ENCODE data around the gene YIF1B.
"Not testable (repeated sequence)": the region's sequence is repeated elsewhere in the genome, so short reads cannot be mapped to it uniquely, and the experiment has no call there.

YIF1B gene, protein sequence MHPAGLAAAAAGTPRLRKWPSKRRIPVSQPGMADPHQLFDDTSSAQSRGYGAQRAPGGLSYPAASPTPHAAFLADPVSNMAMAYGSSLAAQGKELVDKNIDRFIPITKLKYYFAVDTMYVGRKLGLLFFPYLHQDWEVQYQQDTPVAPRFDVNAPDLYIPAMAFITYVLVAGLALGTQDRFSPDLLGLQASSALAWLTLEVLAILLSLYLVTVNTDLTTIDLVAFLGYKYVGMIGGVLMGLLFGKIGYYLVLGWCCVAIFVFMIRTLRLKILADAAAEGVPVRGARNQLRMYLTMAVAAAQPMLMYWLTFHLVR

GRCh38 chr19:38315657-38316476 is at the start of gene YIF1B:
TSS of gene YIF1B (minus strand) at chr19:38315947. CDS start at chr19:38315917, 30 bp downstream.
- peak; percentile 98 for DNase-seq

- not testable (repeated sequence) for DNase-seq
Observed at GRCh38 chr19:38362946-38363688, 47.4 kb upstream of the YIF1B start.

- peak; percentile 79 for DNase-seq
Observed at GRCh38 chr19:38362076-38362945, 46.6 kb upstream of the YIF1B start.

GRCh38 chr19:38361633-38362075 is 45.9 kb upstream of the YIF1B start:
- peak; percentile 81 for DNase-seq

DNA sequence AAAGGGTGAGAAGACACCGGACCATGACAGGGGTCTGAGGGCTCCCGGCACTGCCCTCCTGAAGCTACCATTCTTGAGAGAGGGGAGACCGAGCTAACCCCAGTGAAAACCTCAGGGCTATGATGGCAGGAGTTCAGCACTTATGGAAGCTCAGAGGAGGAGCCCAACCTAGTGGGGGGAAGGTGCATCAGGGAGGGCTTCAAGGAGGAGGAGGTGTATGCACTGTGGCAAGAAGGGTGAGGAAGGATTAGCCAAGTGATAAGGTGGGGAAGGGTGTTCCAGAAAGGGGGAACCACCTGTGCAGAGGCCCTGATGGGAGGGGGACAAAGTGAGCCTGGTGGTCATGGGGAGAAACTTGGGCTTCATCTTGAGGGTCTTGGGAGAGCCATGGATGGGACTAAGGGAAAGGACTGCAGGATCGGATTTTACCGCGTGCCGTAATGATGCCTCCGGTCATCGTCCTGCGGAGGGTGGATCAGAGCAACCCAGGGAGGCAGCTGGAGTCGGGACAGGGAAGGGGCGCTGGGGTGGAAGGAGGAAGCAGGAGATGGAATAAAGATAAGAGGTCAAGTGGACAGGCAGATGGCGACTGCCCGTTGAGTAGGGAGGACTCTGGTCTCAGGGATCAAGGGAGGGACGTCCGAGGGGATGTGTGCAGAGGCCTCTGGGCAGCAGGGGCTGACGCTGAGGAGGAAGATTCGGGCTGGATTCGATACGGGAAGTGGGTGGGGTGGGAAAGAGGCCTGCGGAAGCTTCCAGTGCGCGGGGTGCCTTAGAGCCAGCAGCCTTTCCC is 45.3 kb upstream of the YIF1B start:
- peak; percentile 13 for DNase-seq

DNA sequence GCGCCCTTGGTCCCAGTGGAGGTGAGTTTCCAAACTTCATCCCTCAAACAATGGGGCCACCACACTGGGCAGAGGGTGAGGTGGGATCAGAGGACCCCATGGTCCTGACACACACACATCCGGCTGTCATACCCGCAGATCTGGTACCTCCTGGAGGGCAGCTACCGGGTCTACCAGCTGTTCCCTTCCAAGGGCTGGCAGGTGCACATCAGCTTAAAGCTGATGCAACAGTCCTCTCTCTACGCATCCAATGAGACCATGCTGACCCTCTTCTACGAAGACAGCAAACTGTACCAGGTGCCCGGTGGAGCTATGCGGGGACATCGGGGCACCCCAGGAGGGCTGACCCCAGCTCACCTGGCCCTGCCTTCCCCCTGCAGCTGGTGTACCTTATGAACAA is 44.6 kb upstream of the YIF1B start:
- no peak for DNase-seq

GRCh38 chr19:38359242-38360021 is 43.7 kb upstream of the YIF1B start:
- DNase-seq = no peak

DNA sequence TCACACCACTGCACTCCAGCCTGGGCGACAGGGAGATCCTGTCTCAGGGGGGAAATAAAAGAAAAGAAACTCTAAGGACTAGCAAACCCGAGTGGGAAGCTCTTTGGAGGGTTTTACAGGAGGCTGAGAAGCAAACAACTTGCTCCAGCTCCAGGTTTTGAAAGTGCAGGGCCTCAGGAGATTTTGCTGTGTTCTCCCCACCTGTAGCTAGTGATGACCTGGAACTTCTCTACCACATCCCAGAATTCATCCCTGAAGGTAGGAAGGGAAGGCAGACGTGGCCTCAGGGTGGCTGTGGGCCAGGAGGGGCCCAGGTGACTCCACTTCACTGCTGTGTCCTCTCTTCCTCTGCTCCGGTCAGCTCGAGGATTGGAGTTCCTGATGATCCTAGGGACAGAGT is 42.3 kb upstream of the YIF1B start:
- no peak for DNase-seq

- DNase-seq = no peak
Observed at GRCh38 chr19:38355728-38356725, 40.3 kb upstream of the YIF1B start.

GRCh38 chr19:38352611-38353010 is 36.9 kb upstream of the YIF1B start:
- DNase-seq = no peak

- no peak for DNase-seq
Observed at GRCh38 chr19:38351865-38352395, 36.2 kb upstream of the YIF1B start.

DNA sequence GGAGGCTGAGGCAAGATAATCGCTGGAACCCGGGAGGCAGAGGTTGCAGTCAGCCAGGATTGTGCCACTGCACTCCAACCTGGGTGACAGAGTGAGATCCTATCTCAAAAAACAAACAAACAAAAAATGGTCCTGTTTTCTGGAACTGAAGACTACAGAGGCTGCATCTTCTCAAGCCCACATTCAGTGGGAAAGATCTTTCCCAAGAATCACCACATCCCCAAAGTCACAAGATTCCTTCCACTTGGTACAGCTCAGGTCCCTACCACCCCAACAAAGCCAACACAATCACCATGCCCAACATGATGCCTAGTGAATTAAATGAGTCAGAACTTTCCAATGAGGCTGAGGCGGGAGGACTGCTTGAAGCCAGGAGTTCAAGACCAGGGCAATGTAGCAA is 35.1 kb upstream of the YIF1B start:
- DNase-seq = no peak

GRCh38 chr19:38346837-38347236 is 31.1 kb upstream of the YIF1B start:
- no peak for DNase-seq

GRCh38 chr19:38340927-38341326 is 25.2 kb upstream of the YIF1B start:
- no peak for DNase-seq

- not testable (repeated sequence) for DNase-seq
Observed at GRCh38 chr19:38339011-38339410, 23.3 kb upstream of the YIF1B start.

DNA sequence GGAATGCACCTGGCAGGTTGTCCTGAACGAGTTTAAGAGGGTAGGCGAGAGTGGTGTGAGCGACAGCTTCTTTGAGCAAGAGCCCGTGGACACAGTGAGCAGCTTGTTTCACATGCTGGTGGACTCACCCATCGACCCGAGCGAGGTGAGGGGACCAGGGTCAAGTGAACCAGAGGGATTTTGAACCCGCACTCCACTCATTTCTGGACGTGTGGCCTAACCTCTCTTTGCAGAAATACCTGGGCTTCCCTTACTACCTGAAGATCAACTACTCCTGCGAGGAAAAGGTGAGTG is 21.6 kb upstream of the YIF1B start:
- DNase-seq = no peak

DNA sequence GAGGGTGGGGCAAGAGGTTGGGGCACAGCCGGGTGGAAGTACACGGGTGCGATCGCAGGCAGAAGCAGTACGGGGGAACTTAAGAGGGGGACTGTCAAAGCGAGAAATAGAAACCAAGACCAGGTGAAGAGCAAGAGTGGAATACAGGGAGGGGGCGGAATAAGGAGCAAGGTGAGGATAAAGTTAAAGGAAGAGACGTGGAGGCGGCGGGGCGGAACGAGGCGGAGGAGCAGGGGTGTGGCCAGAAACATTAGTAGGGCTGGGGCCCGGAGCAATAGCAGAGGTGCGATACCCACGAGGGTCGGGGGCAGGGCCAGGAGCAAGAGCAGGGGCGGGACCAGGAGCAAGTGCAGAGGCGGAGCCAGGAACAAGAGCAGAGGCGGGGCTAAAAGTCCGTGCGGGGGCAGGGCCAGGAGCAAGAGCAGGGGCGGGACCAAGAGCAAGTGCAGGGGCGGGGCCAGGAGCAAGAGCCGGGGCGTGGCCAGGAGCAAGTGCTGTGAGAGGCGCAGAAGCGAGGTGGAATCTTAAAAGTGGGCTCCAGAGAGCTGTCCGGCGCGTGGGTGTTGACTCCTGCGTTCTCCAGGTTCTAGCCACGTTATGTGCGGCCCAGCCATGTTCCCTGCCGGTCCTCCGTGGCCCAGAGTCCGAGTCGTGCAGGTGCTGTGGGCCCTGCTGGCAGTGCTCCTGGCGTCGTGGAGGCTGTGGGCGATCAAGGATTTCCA is 21.1 kb upstream of the YIF1B start:
- DNase-seq = peak; percentile 94

- peak; percentile 98 for DNase-seq
Observed at GRCh38 chr19:38335949-38336637, 20.3 kb upstream of the YIF1B start.
